ENCODE measurements around the gene LARGE1.

LARGE1 gene

GRCh38 chr22:33555814-33556522, 364.3 kb downstream of the LARGE1 start:
- Histone ChIP-seq H3K9me3 (ENCODE audit: insufficient read depth, low read length) (no peaks in the 10 kb centered on the region), H3K4me2 (ENCODE audit: low read depth, low read length, poor library complexity, severe bottlenecking) (no peak overlapping the region), H3K9me2 (replicated peaks; ENCODE audit: insufficient read depth, low read length) (no peaks in the 10 kb centered on the region), H2AFZ (ENCODE audit: low read depth, low read length, severe bottlenecking) (no peak overlapping the region), H3K79me2 (ENCODE audit: insufficient read depth, low read length) (no peaks in the 10 kb centered on the region), H3K27me3 (ENCODE audit: low read length) (no peaks in the 10 kb centered on the region), H3K27ac (ENCODE audit: low read depth, low read length) (no peak overlapping the region), H4K20me1 (ENCODE audit: low read depth, low read length) (no peaks in the 10 kb centered on the region), H3K36me3 (ENCODE audit: low read length) (no peaks in the 10 kb centered on the region), H3K9ac (ENCODE audit: low read length) (no peak overlapping the region), H3F3A (ENCODE audit: insufficient read depth) (no peaks in the 10 kb centered on the region), H3K4me3 (ENCODE audit: insufficient read depth, low read length, poor library complexity, severe bottlenecking) (no peak overlapping the region)
- TF ChIP-seq EZH2phosphoT487 (conservative IDR thresholded peaks at IDR 0.05; ENCODE audit: low read length) (no peak), CTCF (IDR thresholded peaks at IDR 0.05; ENCODE audit: insufficient read depth, low read length, poor library complexity, severe bottlenecking) (no peak)

GRCh38 chr22:33553493-33553892, 366.8 kb downstream of the LARGE1 start:
- no peaks in the 10 kb centered on the region for H3K36me3 ChIP-seq (ENCODE audit: low read length)
- no peak overlapping the region for H3K27ac ChIP-seq (ENCODE audit: low read depth, low read length)
- H3K27me3 ChIP-seq (ENCODE audit: low read length): no peaks in the 10 kb centered on the region
- H3K4me2 ChIP-seq (ENCODE audit: low read depth, low read length, poor library complexity, severe bottlenecking): no peak overlapping the region
- H3K4me3 ChIP-seq (ENCODE audit: insufficient read depth, low read length, poor library complexity, severe bottlenecking): no peak overlapping the region
- H3K79me2 ChIP-seq (ENCODE audit: insufficient read depth, low read length): no peaks in the 10 kb centered on the region
- H3K9me3 ChIP-seq (ENCODE audit: insufficient read depth, low read length): no peaks in the 10 kb centered on the region
- no peaks in the 10 kb centered on the region for H3F3A ChIP-seq (ENCODE audit: insufficient read depth)
- no peak overlapping the region for H2AFZ ChIP-seq (ENCODE audit: low read depth, low read length, severe bottlenecking)
- no peaks in the 10 kb centered on the region for H3K9me2 ChIP-seq (replicated peaks; ENCODE audit: insufficient read depth, low read length)
- TF ChIP-seq CTCF (IDR thresholded peaks at IDR 0.05; ENCODE audit: insufficient read depth, low read length, poor library complexity, severe bottlenecking) (no peak), EZH2phosphoT487 (conservative IDR thresholded peaks at IDR 0.05; ENCODE audit: low read length) (no peak)
- H4K20me1 ChIP-seq (ENCODE audit: low read depth, low read length): no peaks in the 10 kb centered on the region
- H3K9ac ChIP-seq (ENCODE audit: low read length): no peak overlapping the region

GRCh38 chr22:33544707-33545106, 375.6 kb downstream of the LARGE1 start:
- H3K79me2 ChIP-seq (ENCODE audit: insufficient read depth, low read length): no peaks in the 10 kb centered on the region
- H3K9me3 ChIP-seq (ENCODE audit: insufficient read depth, low read length): no peaks in the 10 kb centered on the region
- no peaks in the 10 kb centered on the region for H4K20me1 ChIP-seq (ENCODE audit: low read depth, low read length)
- no peaks in the 10 kb centered on the region for H3K9me2 ChIP-seq (replicated peaks; ENCODE audit: insufficient read depth, low read length)
- no peak overlapping the region for H3K27ac ChIP-seq (ENCODE audit: low read depth, low read length)
- H3K4me2 ChIP-seq (ENCODE audit: low read depth, low read length, poor library complexity, severe bottlenecking): no peak overlapping the region
- H3F3A ChIP-seq (ENCODE audit: insufficient read depth): no peaks in the 10 kb centered on the region
- TF ChIP-seq EZH2phosphoT487 (conservative IDR thresholded peaks at IDR 0.05; ENCODE audit: low read length) (no peak), CTCF (IDR thresholded peaks at IDR 0.05; ENCODE audit: insufficient read depth, low read length, poor library complexity, severe bottlenecking) (no peak)
- H2AFZ ChIP-seq (ENCODE audit: low read depth, low read length, severe bottlenecking): no peak overlapping the region
- no peak overlapping the region for H3K4me3 ChIP-seq (ENCODE audit: insufficient read depth, low read length, poor library complexity, severe bottlenecking)
- H3K27me3 ChIP-seq (ENCODE audit: low read length): no peaks in the 10 kb centered on the region
- no peak overlapping the region for H3K9ac ChIP-seq (ENCODE audit: low read length)
- no peaks in the 10 kb centered on the region for H3K36me3 ChIP-seq (ENCODE audit: low read length)

All from SU-DHL-6 (cell line).